H9 (cell line): ENCODE data around the gene TRPM1. TPM values are rescaled to one million over a fixed set of nuclear protein-coding genes. Genes with fewer than 3 reads are reported as not detected.
A peak's percentile ranks its signal among the peaks of the same experiment; 100 is the strongest.

Source experiments
- DNase-seq: peaks from one replicate; pipeline ENCODE4 v3.0.0-alpha.2; 2017
- H2AFZ ChIP-seq: one replicate; pipeline ENCODE4 v1.6.1; 2013; ENCODE audit warnings: mild to moderate bottlenecking, low read length, control low read depth, moderate library complexity
- H2AK5ac ChIP-seq: 2 replicates; pipeline ENCODE4 v1.6.1; 2013; ENCODE audit warnings: low read length, control low read depth, mixed read lengths; ENCODE audit not compliant: insufficient read length
- H2BK120ac ChIP-seq: one replicate; pipeline ENCODE4 v1.6.1; 2013; ENCODE audit warnings: low read depth, mild to moderate bottlenecking, low read length, control low read depth, inconsistent platforms; ENCODE audit not compliant: poor library complexity, severe bottlenecking
- H2BK12ac ChIP-seq: 2 replicates; pipeline ENCODE4 v1.6.1; 2013; ENCODE audit warnings: low read length, control low read depth, mixed read lengths, low read depth; ENCODE audit not compliant: insufficient read length
- H2BK15ac ChIP-seq: 2 replicates; pipeline ENCODE4 v1.6.1; 2013; ENCODE audit warnings: low read depth, low read length, control low read depth
- H2BK20ac ChIP-seq: one replicate; pipeline ENCODE4 v1.6.1; 2013; ENCODE audit warnings: low read depth, mild to moderate bottlenecking, low read length, control low read depth, inconsistent platforms; ENCODE audit not compliant: poor library complexity, severe bottlenecking
- H2BK5ac ChIP-seq: 2 replicates; pipeline ENCODE4 v1.6.1; 2013; ENCODE audit warnings: low read length, control low read depth, mixed read lengths; ENCODE audit not compliant: insufficient read length
- H3K14ac ChIP-seq: 2 replicates; pipeline ENCODE4 v1.6.1; 2013; ENCODE audit warnings: low read length, control low read depth; ENCODE audit not compliant: insufficient read depth
- H3K18ac ChIP-seq: 2 replicates; pipeline ENCODE4 v1.6.1; 2013; ENCODE audit warnings: low read depth, mild to moderate bottlenecking, mixed read lengths, low read length, control low read depth; ENCODE audit not compliant: insufficient read length
- H3K23ac ChIP-seq: 2 replicates; pipeline ENCODE4 v1.6.1; 2013; ENCODE audit warnings: low read length, control low read depth, mixed read lengths, low read depth; ENCODE audit not compliant: insufficient read length
- H3K23me2 ChIP-seq: 2 replicates; pipeline ENCODE4 v1.6.1; 2013; ENCODE audit warnings: low read depth, mild to moderate bottlenecking, mixed read lengths, low read length, control low read depth; ENCODE audit not compliant: insufficient read length, poor library complexity, severe bottlenecking
- H3K27ac ChIP-seq: 2 replicates; pipeline ENCODE4 v1.5.1; 2013; ENCODE audit warnings: low read length, control low read depth, mixed read lengths, low read depth; ENCODE audit not compliant: insufficient read length
- H3K27me3 ChIP-seq: 2 replicates; pipeline ENCODE4 v1.6.1; 2013; ENCODE audit warnings: low read length, control low read depth, inconsistent platforms; ENCODE audit not compliant: insufficient read depth
- H3K4ac ChIP-seq: 2 replicates; pipeline ENCODE4 v1.6.1; 2013; ENCODE audit warnings: low read depth, mild to moderate bottlenecking, control low read depth, inconsistent platforms, low read length, moderate library complexity
- H3K4me1 ChIP-seq: 2 replicates; pipeline ENCODE4 v1.6.1; 2013; ENCODE audit warnings: low read length, control low read depth, inconsistent platforms; ENCODE audit not compliant: insufficient read depth
- H3K4me2 ChIP-seq: 2 replicates; pipeline ENCODE4 v1.6.1; 2013; ENCODE audit warnings: low read length, control low read depth, mixed read lengths; ENCODE audit not compliant: insufficient read length, insufficient read depth
- H3K56ac ChIP-seq: 2 replicates; pipeline ENCODE4 v1.6.1; 2013; ENCODE audit warnings: low read depth, mild to moderate bottlenecking, mixed read lengths, low read length, control low read depth; ENCODE audit not compliant: insufficient read length
- H3K79me1 ChIP-seq: 2 replicates; pipeline ENCODE4 v1.6.1; 2013; ENCODE audit warnings: low read depth, mild to moderate bottlenecking, moderate library complexity, low read length, control low read depth, inconsistent platforms; ENCODE audit not compliant: insufficient read depth, poor library complexity, severe bottlenecking
- H3K79me2 ChIP-seq: 2 replicates; pipeline ENCODE4 v1.6.1; 2013; ENCODE audit warnings: low read length, control low read depth, inconsistent platforms; ENCODE audit not compliant: insufficient read depth
- H3K9ac ChIP-seq: 2 replicates; pipeline ENCODE4 v1.6.1; 2013; ENCODE audit warnings: low read length, control low read depth, mixed read lengths; ENCODE audit not compliant: insufficient read length; ENCODE audit errors: extremely low read depth
- H3K9me3 ChIP-seq: one replicate; pipeline ENCODE4 v1.6.1; 2013; ENCODE audit warnings: low read depth, low read length, inconsistent platforms; ENCODE audit not compliant: control insufficient read depth
- H3T11ph ChIP-seq: one replicate; pipeline ENCODE4 v1.6.1; 2013; ENCODE audit warnings: mild to moderate bottlenecking, low read length, control low read depth, inconsistent platforms
- H4K20me1 ChIP-seq: one replicate; pipeline ENCODE4 v1.6.1; 2013; ENCODE audit not compliant: control insufficient read depth, insufficient read length, insufficient read depth
- H4K5ac ChIP-seq: 2 replicates; pipeline ENCODE4 v1.6.1; 2013; ENCODE audit warnings: low read depth, mild to moderate bottlenecking, mixed read lengths, low read length, control low read depth; ENCODE audit not compliant: insufficient read length
- H4K8ac ChIP-seq: replicated peaks from 2 replicates; pipeline ENCODE4 v1.6.1; 2013; ENCODE audit warnings: low read length, control low read depth, mixed read lengths, low read depth; ENCODE audit not compliant: insufficient read length
- H4K91ac ChIP-seq: 2 replicates; pipeline ENCODE4 v1.6.1; 2013; ENCODE audit warnings: low read depth, mild to moderate bottlenecking, moderate library complexity, mixed read lengths, low read length, control low read depth; ENCODE audit not compliant: insufficient read length
- H3K27ac Mint-ChIP-seq, 3 experiments: 2 replicates in 2 of 3; 3 replicates in 1 of 3; pipeline ENCODE4 v1.8.0; 2020 to 2021; ENCODE audit warnings: mixed read lengths in 3 of 3, mild to moderate bottlenecking in 1 of 3, moderate library complexity in 1 of 3
- H3K27me3 Mint-ChIP-seq: 2 replicates; pipeline ENCODE4 v1.8.0; 2021; ENCODE audit warnings: low read depth, mild to moderate bottlenecking, moderate library complexity, mixed read lengths
- H3K36me3 Mint-ChIP-seq, 3 experiments: 2 replicates in 2 of 3; 3 replicates in 1 of 3; pipeline ENCODE4 v1.8.0; 2020 to 2021; ENCODE audit warnings: low read depth in 3 of 3, mixed read lengths in 3 of 3; ENCODE audit not compliant: insufficient read depth in 1 of 3
- H3K4me1 Mint-ChIP-seq, 2 experiments: 2 replicates each; pipeline ENCODE4 v1.8.0; 2020; ENCODE audit warnings: mixed read lengths in 2 of 2
- H3K4me3 Mint-ChIP-seq, 2 experiments: 2 replicates in 1 of 2; 3 replicates in 1 of 2; pipeline ENCODE4 v1.8.0; 2020 to 2021; ENCODE audit warnings: mild to moderate bottlenecking in 2 of 2, mixed read lengths in 2 of 2, moderate library complexity in 1 of 2
- H3K9me3 Mint-ChIP-seq, 2 experiments: 2 replicates in 1 of 2; 3 replicates in 1 of 2; pipeline ENCODE4 v1.8.0; 2020; ENCODE audit warnings: mild to moderate bottlenecking in 2 of 2, mixed read lengths in 2 of 2, moderate library complexity in 1 of 2
- CTCF ChIP-seq: fragments of 200-600 bp; sonication (generic); conservative IDR thresholded peaks from 3 replicates; pipeline ENCODE4 v1.8.0; 2021; ENCODE audit warnings: antibody characterized with exemption, mild to moderate bottlenecking
- whole genome bisulfite sequencing: extraction: QIAGEN DNeasy Blood & Tissue Kit; methylation state at CpG from one replicate; pipeline ENCODE4 v1.1.7; 2013; ENCODE audit warnings: missing lambda C conversion rate, low lambda C conversion rate, mixed read lengths; ENCODE audit not compliant: insufficient read length; ENCODE audit errors: extremely low coverage; 5-methylcytosine and 5-hydroxymethylcytosine counted together
- total RNA-seq: library from RNA; stranded (reverse); gene quantifications from 2 replicates; pipeline ENCODE4 v1.2.1, GENCODE V29; 2021

Gene TRPM1
- total RNA-seq, 1 experiment from 2014 or later: not detected

- Mint-ChIP-seq H3K4me1 (peaks cover 0 to 8% of the 10 kb centered on the region in 2 experiments; a peak in 1 of 4 replicates), H3K27ac (peak overlapping the region in 1 of 3 experiments; percentile 9; a peak in 1 of 7 replicates), H3K4me3 (no peak overlapping the region), H3K27me3 (no peaks in the 10 kb centered on the region), H3K36me3 (peaks cover 0 to 22% (median 8%) of the 10 kb centered on the region in 3 experiments; a peak in 3 of 7 replicates), H3K9me3 (no peaks in the 10 kb centered on the region)
- Histone ChIP-seq H3K9me3 (no peaks in the 10 kb centered on the region), H3K79me2 (no peaks in the 10 kb centered on the region), H3K27me3 (no peaks in the 10 kb centered on the region), H3K18ac (no peak overlapping the region), H2AK5ac (no peak overlapping the region), H3K4me2 (no peak overlapping the region), H3K79me1 (no peaks in the 10 kb centered on the region), H2BK12ac (no peak overlapping the region), H2BK15ac (no peak overlapping the region), H3T11ph (no peak overlapping the region), H2BK5ac (no peak overlapping the region), H4K8ac (no peak overlapping the region), H2BK120ac (no peak overlapping the region), H3K4me1 (no peaks in the 10 kb centered on the region), H4K5ac (no peak overlapping the region), H2AFZ (no peak overlapping the region), H3K9ac (no peak overlapping the region), H4K20me1 (no peaks in the 10 kb centered on the region), H3K23ac (no peak overlapping the region), H3K56ac (no peak overlapping the region), H4K91ac (no peak overlapping the region), H3K23me2 (no peaks in the 10 kb centered on the region), H3K14ac (no peak overlapping the region), H3K4ac (no peak overlapping the region), H3K27ac (no peak overlapping the region), H2BK20ac (no peak overlapping the region)
- no CpG with 5 or more reads among the region's 6 CpGs for WGBS
- TF ChIP-seq CTCF: no peak
- DNase-seq: no peak
Measured at GRCh38 chr15:30984542-30984941, 117.0 kb downstream of the TRPM1 start.
